ENCODE measurements around the gene SMIM21.

DNA sequence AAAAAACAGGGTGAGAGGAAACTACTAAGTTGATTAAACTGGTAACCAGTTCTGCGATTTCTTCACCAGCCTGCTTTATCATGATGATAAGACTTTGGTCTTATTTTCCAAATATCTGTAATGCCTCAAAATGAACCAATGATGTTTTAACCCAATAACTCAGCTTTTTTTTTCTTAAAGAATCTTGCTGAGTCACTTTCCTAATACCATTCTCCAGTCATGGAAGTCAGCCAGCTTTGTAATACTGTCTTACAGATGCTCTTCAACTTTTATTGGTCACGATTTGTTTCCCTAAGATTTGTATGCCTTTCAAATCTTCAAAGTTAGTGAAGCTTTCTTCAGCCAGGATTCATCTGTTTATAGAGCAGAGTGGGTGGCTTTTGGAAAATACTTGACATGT, 47.7 kb upstream of the SMIM21 start:
- TF ChIP-seq POLR2A (IDR thresholded peaks at IDR 0.05): no peak
- no peak for TF ChIP-seq CTCF (IDR thresholded peaks at IDR 0.05)
